ENCODE data around the gene OR6Y1. TPM values are rescaled to one million over a fixed set of nuclear protein-coding genes. Genes with fewer than 3 reads are reported as not detected.

The OR6Y1 gene
- total and polyA plus RNA-seq, 2 of the 13 experiments (the other 11 are each of a cell fraction or from before 2014, with no cell fraction given) = not detected

- TF ChIP-seq FIP1L1 (IDR thresholded peaks at IDR 0.05; ENCODE audit: borderline replicate concordance, insufficient read depth, low read depth, low read length) = no peak
Observed at GRCh38 chr1:158600735-158601134, 46.5 kb upstream of the OR6Y1 start (continued).

- no peaks in the 10 kb centered on the region for H3K4me1 ChIP-seq (ENCODE audit: insufficient read depth, low read length)
- POLR2A ChIA-PET = no interaction called here
- in situ Hi-C loops (cut with HindIII; ENCODE audit: extremely low pct_ligation_motif_present, low pct_unique_long_range_greater_than_20kb) (no loop called here), intact Hi-C loops (cut with micrococcal nuclease; ENCODE audit: unreplicated experiment) (no loop called here)
- TF ChIP-seq ZNF224 (CRISPR knock-in tag; IDR thresholded peaks at IDR 0.05) = no peak
- TF ChIP-seq IRF1 (CRISPR knock-in tag; IDR thresholded peaks at IDR 0.05; ENCODE audit: low read depth) = no peak
- no peak for TF ChIP-seq ZNF281 (CRISPR knock-in tag; IDR thresholded peaks at IDR 0.05; ENCODE audit: borderline replicate concordance)
- CTCF ChIA-PET (ENCODE audit: low intra/inter-chr PET ratio, low total read pairs) = no interaction called here
- H4K20me1 ChIP-seq (ENCODE audit: insufficient read depth, low read length) = no peaks in the 10 kb centered on the region
- no peak overlapping the region for H3K27ac ChIP-seq (ENCODE audit: extremely low read length, insufficient read depth, low read length)
- no peaks in the 10 kb centered on the region for H3K27me3 ChIP-seq (ENCODE audit: control insufficient read depth in 1 of 2, insufficient read depth in 2 of 2, low read length in 2 of 2)
- H3K36me3 ChIP-seq (replicated peaks in 1 of 2; ENCODE audit: control insufficient read depth in 1 of 2, insufficient read depth in 2 of 2, low read length in 2 of 2) = no peaks in the 10 kb centered on the region
- BruUV-seq (replicated peaks) = no TSS peak
- no peak overlapping the region for H3K4me3 ChIP-seq (replicated peaks in 1 of 3; ENCODE audit: insufficient read depth in 1 of 3, low read depth in 2 of 3, low read length in 3 of 3)
- no peak overlapping the region for H2AFZ ChIP-seq (ENCODE audit: low read length)
- ATAC-seq (no peak), FAIRE-seq (no peak), DNase-seq (ENCODE audit: low spot score) (no peak)
- H3K79me2 ChIP-seq (ENCODE audit: insufficient read depth, low read length) = no peaks in the 10 kb centered on the region
- H3K9ac ChIP-seq (ENCODE audit: insufficient read depth, low read depth, low read length) = no peak overlapping the region
- H3K4me2 ChIP-seq (ENCODE audit: low read depth, low read length) = no peak overlapping the region
- 11% methylated on average over 1 of the region's 1 CpG for WGBS (ENCODE audit: low lambda C conversion rate)
- peaks cover 70% of the 10 kb centered on the region for H3K9me3 ChIP-seq (ENCODE audit: low read length)
Observed at GRCh38 chr1:158586942-158587341, 32.7 kb upstream of the OR6Y1 start.

Data from HepG2 (cell line).